Osteoblast (primary cell): ENCODE data around the gene SLCO1A2. TPM values are rescaled to one million over a fixed set of nuclear protein-coding genes. Genes with fewer than 3 reads are reported as not detected.

ENCODE experiments used
- DNase-seq: peaks from one replicate; pipeline ENCODE4 v3.0.0; 2011; ENCODE audit warnings: low spot score, mixed read lengths; ENCODE audit not compliant: insufficient read length; ENCODE audit errors: missing footprints
- H2AFZ ChIP-seq: 2 replicates; pipeline ENCODE4 v1.6.0; 2011; ENCODE audit warnings: mild to moderate bottlenecking, low read length
- H3K27ac ChIP-seq: 2 replicates; pipeline ENCODE4 v1.5.1; 2011; ENCODE audit warnings: mild to moderate bottlenecking, low read depth, low read length, moderate library complexity
- H3K27me3 ChIP-seq: 2 replicates; pipeline ENCODE4 v1.6.0; 2012; ENCODE audit warnings: mild to moderate bottlenecking, control low read depth, inconsistent platforms, low read length, moderate library complexity; ENCODE audit not compliant: insufficient read depth
- H3K36me3 ChIP-seq: 2 replicates; pipeline ENCODE4 v1.5.1; 2011; ENCODE audit warnings: mild to moderate bottlenecking, low read length, control low read depth, moderate library complexity; ENCODE audit not compliant: insufficient read depth
- H3K4me1 ChIP-seq: 2 replicates; pipeline ENCODE4 v1.5.1; 2011; ENCODE audit warnings: mild to moderate bottlenecking, low read length, control low read depth, moderate library complexity; ENCODE audit not compliant: insufficient read depth
- H3K4me2 ChIP-seq: 2 replicates; pipeline ENCODE4 v1.6.0; 2011; ENCODE audit warnings: mild to moderate bottlenecking, low read length; ENCODE audit not compliant: insufficient read depth
- H3K4me3 ChIP-seq: fragments of 200-600 bp; sonication (generic); 3 replicates; pipeline ENCODE4 v1.5.1; 2012; ENCODE audit warnings: mild to moderate bottlenecking, low read length, inconsistent platforms; ENCODE audit not compliant: insufficient read depth
- H3K79me2 ChIP-seq: 2 replicates; pipeline ENCODE4 v1.6.0; 2012; ENCODE audit warnings: mild to moderate bottlenecking, low read length, control low read depth, inconsistent platforms; ENCODE audit not compliant: insufficient read depth
- H3K9me3 ChIP-seq: 2 replicates; pipeline ENCODE4 v1.5.1; 2011; ENCODE audit warnings: low read depth, low read length, control low read depth
- H4K20me1 ChIP-seq: 2 replicates; pipeline ENCODE4 v1.6.0; 2012; ENCODE audit warnings: mild to moderate bottlenecking, low read length, control low read depth; ENCODE audit not compliant: insufficient read depth
- CTCF ChIP-seq: IDR thresholded peaks from 2 replicates; pipeline ENCODE4 v1.5.1; 2011; ENCODE audit warnings: mild to moderate bottlenecking, low read depth, low read length, moderate library complexity; ENCODE audit errors: extremely low read depth
- total RNA-seq: library from RNA; depleted of rRNA; stranded (reverse); fragments of >200 nt; gene quantifications from 2 replicates; pipeline ENCODE4 v1.2.3, GENCODE V29; 2012

The SLCO1A2 gene
- total RNA-seq, 1 donor: not detected

DNA sequence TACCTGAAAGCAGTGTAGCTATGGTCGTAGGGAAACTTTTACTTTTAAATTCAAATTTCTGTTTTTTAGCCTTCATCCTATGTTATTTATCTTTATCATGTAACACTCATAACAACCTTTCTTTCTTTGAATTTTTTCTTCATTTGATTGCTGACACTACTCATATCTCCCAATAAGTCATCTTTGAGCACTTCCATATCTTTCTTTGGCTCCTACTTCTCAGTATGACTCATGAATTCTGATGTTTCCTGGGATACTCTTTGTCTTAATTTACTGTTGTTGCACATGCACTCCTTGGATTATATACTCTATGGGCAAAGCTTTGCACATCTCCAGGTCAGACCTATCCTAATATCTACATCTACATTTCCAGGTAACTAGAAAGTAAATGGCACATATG, 19.9 kb upstream of the SLCO1A2 start:
- Histone ChIP-seq H3K4me2 (no peak overlapping the region), H2AFZ (no peak overlapping the region), H3K4me3 (no peak overlapping the region), H3K79me2 (no peaks in the 10 kb centered on the region), H4K20me1 (no peaks in the 10 kb centered on the region), H3K27me3 (no peaks in the 10 kb centered on the region), H3K36me3 (no peaks in the 10 kb centered on the region), H3K9me3 (no peaks in the 10 kb centered on the region), H3K27ac (no peak overlapping the region), H3K4me1 (no peaks in the 10 kb centered on the region)
- DNase-seq: no peak
- TF ChIP-seq CTCF: no peak

GRCh38 chr12:21353948-21354347, 19.2 kb upstream of the SLCO1A2 start:
- Histone ChIP-seq H3K27me3 (no peaks in the 10 kb centered on the region), H4K20me1 (no peaks in the 10 kb centered on the region), H3K4me2 (no peak overlapping the region), H3K4me3 (no peak overlapping the region), H2AFZ (no peak overlapping the region), H3K36me3 (no peaks in the 10 kb centered on the region), H3K27ac (no peak overlapping the region), H3K4me1 (no peaks in the 10 kb centered on the region), H3K9me3 (no peaks in the 10 kb centered on the region), H3K79me2 (no peaks in the 10 kb centered on the region)
- DNase-seq: no peak
- no peak for TF ChIP-seq CTCF

DNA sequence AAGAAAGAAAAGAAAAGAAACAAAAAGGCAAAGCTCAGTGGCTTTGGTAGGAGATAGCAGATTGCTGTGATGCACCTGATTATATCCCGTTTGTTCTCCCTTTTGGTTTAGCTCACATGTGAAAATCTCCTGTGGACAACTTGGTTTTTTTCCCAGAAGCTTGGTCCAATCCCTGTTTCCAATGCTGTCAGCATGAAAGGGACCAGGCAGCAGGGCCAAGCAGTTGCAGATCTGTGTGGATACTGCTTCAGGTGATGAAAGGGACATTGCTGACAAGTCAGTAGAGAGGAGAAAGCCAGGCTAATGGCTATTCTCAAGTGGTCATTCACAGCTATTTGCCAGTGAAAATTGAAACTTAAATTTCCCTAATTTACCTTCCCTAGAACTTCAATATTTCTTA, 18.8 kb upstream of the SLCO1A2 start:
- Histone ChIP-seq H3K9me3 (no peaks in the 10 kb centered on the region), H2AFZ (no peak overlapping the region), H3K79me2 (no peaks in the 10 kb centered on the region), H4K20me1 (no peaks in the 10 kb centered on the region), H3K4me1 (no peaks in the 10 kb centered on the region), H3K27me3 (no peaks in the 10 kb centered on the region), H3K4me3 (no peak overlapping the region), H3K36me3 (no peaks in the 10 kb centered on the region), H3K27ac (no peak overlapping the region), H3K4me2 (no peak overlapping the region)
- no peak for TF ChIP-seq CTCF
- no peak for DNase-seq

GRCh38 chr12:21350975-21351374, 16.3 kb upstream of the SLCO1A2 start:
- no peak overlapping the region for H2AFZ ChIP-seq
- H3K79me2 ChIP-seq: no peaks in the 10 kb centered on the region
- H3K4me2 ChIP-seq: no peak overlapping the region

More at GRCh38 chr12:21350975-21351374, 16.3 kb upstream of the SLCO1A2 start:
- Histone ChIP-seq H3K4me1 (no peaks in the 10 kb centered on the region), H3K9me3 (no peaks in the 10 kb centered on the region), H3K27me3 (no peaks in the 10 kb centered on the region), H4K20me1 (no peaks in the 10 kb centered on the region), H3K4me3 (no peak overlapping the region), H3K36me3 (no peaks in the 10 kb centered on the region), H3K27ac (no peak overlapping the region)
- DNase-seq: no peak
- no peak for TF ChIP-seq CTCF
